ENCODE measurements around the gene SSC5D. TPM values are rescaled to one million over a fixed set of nuclear protein-coding genes. Genes with fewer than 3 reads are reported as not detected.
A peak's percentile ranks its signal among the peaks of the same experiment; 100 is the strongest.

SSC5D gene
- total and polyA plus RNA-seq, 3 donors from 2014 or later: 6.4 to 10.7 (median 6.9) TPM

- Histone ChIP-seq H3K27me3 (no peaks in the 10 kb centered on the region), H3K27ac (peak overlapping the region; percentile 95 to 96), H3K36me3 (ENCODE audit: low read depth, missing control alignments) (no peaks in the 10 kb centered on the region), H3K9me3 (no peaks in the 10 kb centered on the region), H3K4me3 (no peak overlapping the region), H3K4me1 (peaks cover 24% of the 10 kb centered on the region)
- DNase-seq: no peak
- WGBS, 2 donors: 52 to 59% methylated on average over 8 of the region's 8 CpGs
- intact Hi-C loops (cut with DNase I; ENCODE audit: low total_unique reads): no loop called here
- TF ChIP-seq, protein P1, sequence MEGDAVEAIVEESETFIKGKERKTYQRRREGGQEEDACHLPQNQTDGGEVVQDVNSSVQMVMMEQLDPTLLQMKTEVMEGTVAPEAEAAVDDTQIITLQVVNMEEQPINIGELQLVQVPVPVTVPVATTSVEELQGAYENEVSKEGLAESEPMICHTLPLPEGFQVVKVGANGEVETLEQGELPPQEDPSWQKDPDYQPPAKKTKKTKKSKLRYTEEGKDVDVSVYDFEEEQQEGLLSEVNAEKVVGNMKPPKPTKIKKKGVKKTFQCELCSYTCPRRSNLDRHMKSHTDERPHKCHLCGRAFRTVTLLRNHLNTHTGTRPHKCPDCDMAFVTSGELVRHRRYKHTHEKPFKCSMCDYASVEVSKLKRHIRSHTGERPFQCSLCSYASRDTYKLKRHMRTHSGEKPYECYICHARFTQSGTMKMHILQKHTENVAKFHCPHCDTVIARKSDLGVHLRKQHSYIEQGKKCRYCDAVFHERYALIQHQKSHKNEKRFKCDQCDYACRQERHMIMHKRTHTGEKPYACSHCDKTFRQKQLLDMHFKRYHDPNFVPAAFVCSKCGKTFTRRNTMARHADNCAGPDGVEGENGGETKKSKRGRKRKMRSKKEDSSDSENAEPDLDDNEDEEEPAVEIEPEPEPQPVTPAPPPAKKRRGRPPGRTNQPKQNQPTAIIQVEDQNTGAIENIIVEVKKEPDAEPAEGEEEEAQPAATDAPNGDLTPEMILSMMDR (IDR thresholded peaks at IDR 0.05): no peak
- TF ChIP-seq POLR2A (IDR thresholded peaks at IDR 0.05): no peak
These were observed 28.7 kb upstream of the SSC5D start for GRCh38 chr19:55459551-55459949.

DNA sequence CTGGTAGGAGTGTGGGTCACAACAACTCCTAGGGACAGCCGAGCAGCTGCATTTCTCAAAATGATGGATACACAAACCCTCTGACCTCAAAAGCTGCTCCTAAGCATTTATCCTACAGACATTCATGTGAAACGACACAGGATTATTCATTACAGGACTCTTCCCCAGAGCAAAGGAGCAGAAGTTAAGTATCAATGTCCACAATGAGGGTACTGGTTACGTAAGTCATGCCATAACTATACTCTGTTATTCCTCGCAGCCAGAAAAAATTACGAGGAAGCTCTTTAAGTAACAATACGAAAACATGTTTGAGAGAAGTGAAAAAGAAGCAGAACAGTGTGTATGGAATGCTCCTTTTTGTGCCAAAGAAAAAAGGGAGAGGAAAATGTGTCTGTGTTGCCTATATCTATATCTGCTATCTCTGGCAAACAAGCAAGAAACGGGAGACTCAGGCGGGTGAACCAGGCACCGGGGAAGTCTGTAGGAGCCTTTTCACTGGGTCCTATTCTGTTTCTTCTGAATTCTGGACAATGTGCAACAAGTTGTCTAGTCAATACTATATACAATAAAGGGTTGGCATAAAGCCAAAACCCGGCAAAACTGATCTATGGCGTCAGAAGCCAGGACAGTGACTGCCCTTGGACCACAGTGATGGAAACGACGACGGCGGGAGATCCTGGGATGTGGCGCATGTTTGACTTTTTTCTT is 28.1 kb upstream of the SSC5D start:
- Histone ChIP-seq H3K4me1 (peaks cover 24% of the 10 kb centered on the region), H3K4me3 (peak overlapping the region in 1 of 2 donors; percentile 77), H3K9me3 (no peaks in the 10 kb centered on the region), H3K27ac (peak overlapping the region; percentile 95 to 96), H3K36me3 (ENCODE audit: low read depth, missing control alignments) (no peaks in the 10 kb centered on the region), H3K27me3 (no peaks in the 10 kb centered on the region)
- TF ChIP-seq, protein P1 (IDR thresholded peaks at IDR 0.05): no peak
- TF ChIP-seq POLR2A (IDR thresholded peaks at IDR 0.05): no peak
- intact Hi-C loops (cut with DNase I; ENCODE audit: low total_unique reads): no loop called here
- peak; percentile 53 for DNase-seq
- WGBS, 2 donors: 8 to 9% methylated on average over 15 to 16 of the region's 16 CpGs

GRCh38 chr19:55460670-55461258 is 27.5 kb upstream of the SSC5D start:
- 1 to 2% methylated on average over 18 to 24 of the region's 24 CpGs for WGBS, 2 donors
- DNase-seq: peak; percentile 95
- TF ChIP-seq POLR2A (IDR thresholded peaks at IDR 0.05): no peak
- TF ChIP-seq, protein P1 (IDR thresholded peaks at IDR 0.05): no peak
- peak overlapping the region; percentile 95 to 96 for H3K27ac ChIP-seq
- peak overlapping the region; percentile 67 to 77 for H3K4me3 ChIP-seq
- intact Hi-C loops (cut with DNase I; ENCODE audit: low total_unique reads): no loop called here
- no peaks in the 10 kb centered on the region for H3K27me3 ChIP-seq
- peaks cover 24% of the 10 kb centered on the region for H3K4me1 ChIP-seq
- H3K9me3 ChIP-seq: no peaks in the 10 kb centered on the region
- H3K36me3 ChIP-seq (ENCODE audit: low read depth, missing control alignments): no peaks in the 10 kb centered on the region

DNA sequence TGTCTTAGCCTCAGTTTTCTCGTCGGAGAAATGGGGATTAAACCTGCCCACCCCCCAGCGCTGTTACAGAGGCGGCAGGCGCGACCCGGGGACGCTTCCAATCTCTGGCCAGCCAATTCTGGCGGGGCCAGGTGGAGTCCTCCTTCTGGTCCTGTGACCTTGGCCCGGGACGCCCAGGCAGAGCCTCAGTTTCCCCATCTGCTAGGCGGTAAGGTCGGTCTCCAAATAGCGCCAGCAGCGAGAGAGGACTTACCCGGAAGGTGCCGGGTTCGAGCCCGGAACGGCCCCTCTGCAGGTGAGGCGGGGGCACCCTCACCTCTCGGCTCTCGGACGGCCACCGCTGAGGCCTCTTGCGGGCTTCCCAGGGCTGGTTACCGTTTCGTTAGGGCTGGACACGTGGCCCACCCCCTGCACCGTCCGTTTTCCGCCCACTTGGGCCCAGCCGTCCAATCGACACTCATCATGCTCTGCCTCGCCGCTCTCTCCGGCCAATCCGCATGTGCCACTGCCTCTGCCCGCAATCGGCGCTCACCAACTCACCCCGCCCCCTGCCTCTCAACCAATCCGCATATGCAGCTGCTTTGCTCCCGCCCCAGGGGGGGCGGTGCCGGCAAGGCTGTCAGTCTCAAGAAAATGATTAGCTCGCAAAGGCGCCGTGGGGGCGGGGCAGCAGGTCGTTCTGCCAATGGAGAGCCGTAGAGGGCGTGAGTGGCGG is 26.8 kb upstream of the SSC5D start, which contains the start of gene ISOC2:
ISOC2 (minus strand) TSS at position 384 of the 715 bp plus-strand sequence. CDS start 5,156 bp downstream, outside the sequence.
- peaks cover 24% of the 10 kb centered on the region for H3K4me1 ChIP-seq
- WGBS, 2 donors: 0 to 1% methylated on average over 3 to 53 of the region's 54 CpGs
- TF ChIP-seq POLR2A (IDR thresholded peaks at IDR 0.05): no peak
- TF ChIP-seq, protein P1 (IDR thresholded peaks at IDR 0.05): peak in 1 of 3 experiments; percentile 1
- peak within 1 kb of the TSS; percentile 67 to 77 for H3K4me3 ChIP-seq
- H3K9me3 ChIP-seq: no peaks in the 10 kb centered on the region
- H3K36me3 ChIP-seq (ENCODE audit: low read depth, missing control alignments): no peaks in the 10 kb centered on the region
- H3K27ac ChIP-seq: peak within 1 kb of the TSS; percentile 95 to 96
- peak; percentile 100 for DNase-seq
- no peaks in the 10 kb centered on the region for H3K27me3 ChIP-seq
- intact Hi-C loops (cut with DNase I; ENCODE audit: low total_unique reads): no loop called here
